ENCODE measurements around the gene SLC2A1.

SLC2A1 gene

GRCh38 chr1:42979896-42980800, 21.5 kb upstream of the SLC2A1 start:
- DNase-seq = no peak

DNA sequence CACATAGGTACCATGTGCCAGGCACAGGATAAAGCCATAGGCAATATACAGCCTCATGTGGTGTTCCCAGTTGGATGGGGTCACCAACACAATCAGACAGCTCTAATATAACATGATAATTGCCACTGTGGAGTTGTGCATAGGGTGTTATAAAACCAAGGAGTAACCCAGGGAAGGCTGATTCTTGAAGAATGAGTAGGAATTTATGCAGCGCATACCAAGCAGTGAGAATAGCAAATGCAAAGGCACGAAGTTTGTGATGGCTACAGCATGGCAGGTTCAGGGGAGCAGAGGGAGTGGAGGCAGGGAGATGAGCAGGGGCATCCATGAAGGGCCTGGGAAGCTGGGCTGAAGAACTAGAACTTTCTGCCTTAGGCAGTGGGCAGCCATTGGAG, 20.4 kb upstream of the SLC2A1 start:
- no peak for DNase-seq

- DNase-seq = no peak
Measured at GRCh38 chr1:42978317-42979035, 19.8 kb upstream of the SLC2A1 start.

DNA sequence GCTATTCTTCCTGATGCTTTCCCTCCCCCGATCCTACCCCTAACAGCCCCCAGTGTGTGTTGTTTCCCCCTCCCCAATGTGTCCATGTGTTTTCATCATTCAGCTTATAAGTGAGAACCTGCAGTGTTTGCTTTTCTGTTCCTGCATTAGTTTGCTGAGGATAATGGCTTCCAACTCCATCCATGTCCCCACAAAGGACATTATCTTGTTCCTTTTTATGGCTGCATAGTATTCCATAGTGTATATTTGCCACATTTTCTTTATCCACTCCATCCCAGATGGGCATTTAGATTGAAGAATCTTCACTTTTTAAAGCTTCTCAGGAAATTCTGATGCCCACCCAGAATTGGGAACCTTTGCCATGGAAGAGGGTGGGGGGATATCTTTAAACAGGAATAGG, 19.0 kb upstream of the SLC2A1 start:
- no peak for DNase-seq

- DNase-seq = no peak
Measured at GRCh38 chr1:42975561-42976225, 17.0 kb upstream of the SLC2A1 start.

- no peak for DNase-seq
Measured at GRCh38 chr1:42974767-42975437, 16.2 kb upstream of the SLC2A1 start.

DNA sequence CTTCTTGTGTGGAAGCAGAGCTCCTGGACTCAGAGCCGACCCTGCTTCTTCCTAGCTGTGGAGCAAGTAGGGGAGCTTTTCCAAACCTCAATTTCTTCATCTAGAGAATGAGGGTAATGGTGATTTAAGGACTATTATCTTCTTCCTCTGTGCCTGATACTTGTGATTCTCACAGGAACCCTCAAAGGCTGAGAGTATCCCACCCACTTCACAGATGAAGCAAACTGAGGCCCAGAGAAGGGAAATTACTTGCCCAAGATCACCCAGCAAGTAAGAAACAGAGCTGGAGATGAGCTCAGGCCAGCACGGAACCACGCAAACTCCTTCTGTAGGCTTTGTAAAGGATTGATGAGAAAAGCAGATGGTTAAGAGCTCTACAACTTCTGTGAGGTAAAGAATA, 15.1 kb upstream of the SLC2A1 start:
- DNase-seq = no peak

- no peak for DNase-seq
Measured at GRCh38 chr1:42973286-42973685, 14.6 kb upstream of the SLC2A1 start.

DNA sequence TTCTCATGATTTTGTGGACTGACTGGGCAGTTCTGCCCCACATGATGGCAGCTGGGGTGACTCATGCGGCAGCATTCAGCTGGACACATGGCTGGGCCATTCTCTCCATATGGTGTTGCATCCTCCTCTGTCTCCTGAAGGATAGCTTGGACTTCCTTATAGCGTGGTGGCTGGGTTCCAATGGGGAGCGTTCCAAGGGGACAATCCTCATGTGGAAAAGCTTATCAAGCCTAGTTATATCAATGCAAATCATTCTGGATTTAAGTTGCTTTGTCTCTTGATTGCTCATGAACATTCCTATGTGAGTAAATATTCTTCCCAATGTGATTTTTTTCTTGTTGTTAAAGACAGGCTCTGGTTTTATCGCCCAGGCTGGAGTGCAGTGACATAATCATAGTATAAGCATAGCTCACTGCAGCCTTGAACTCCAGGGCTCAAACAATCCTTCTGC, 13.2 kb upstream of the SLC2A1 start:
- no peak for DNase-seq

GRCh38 chr1:42970143-42970542, 11.5 kb upstream of the SLC2A1 start:
- DNase-seq = no peak

DNA sequence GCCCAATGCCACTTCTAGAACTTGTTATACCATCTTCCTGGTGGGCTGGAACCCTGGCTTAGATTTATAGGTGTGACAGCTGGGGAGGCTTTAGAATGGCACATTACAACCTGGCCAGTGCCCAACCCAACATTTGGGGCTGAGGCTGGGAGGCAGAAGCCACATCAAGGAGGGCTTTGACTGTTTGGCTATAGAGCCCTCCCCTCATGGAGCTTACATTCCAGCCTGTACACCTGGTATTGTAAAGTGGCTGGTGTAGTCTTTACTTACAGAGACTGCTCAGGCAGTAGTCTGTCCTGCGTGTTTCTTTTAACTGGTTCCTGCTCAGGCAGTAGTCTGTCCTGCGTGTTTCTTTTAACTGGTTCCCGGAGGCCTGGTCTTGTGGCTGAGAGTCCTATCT, 10.0 kb upstream of the SLC2A1 start:
- DNase-seq = no peak

GRCh38 chr1:42966688-42967612, 8.3 kb upstream of the SLC2A1 start:
- peak in 1 of 2 experiments; percentile 32 for DNase-seq

DNA sequence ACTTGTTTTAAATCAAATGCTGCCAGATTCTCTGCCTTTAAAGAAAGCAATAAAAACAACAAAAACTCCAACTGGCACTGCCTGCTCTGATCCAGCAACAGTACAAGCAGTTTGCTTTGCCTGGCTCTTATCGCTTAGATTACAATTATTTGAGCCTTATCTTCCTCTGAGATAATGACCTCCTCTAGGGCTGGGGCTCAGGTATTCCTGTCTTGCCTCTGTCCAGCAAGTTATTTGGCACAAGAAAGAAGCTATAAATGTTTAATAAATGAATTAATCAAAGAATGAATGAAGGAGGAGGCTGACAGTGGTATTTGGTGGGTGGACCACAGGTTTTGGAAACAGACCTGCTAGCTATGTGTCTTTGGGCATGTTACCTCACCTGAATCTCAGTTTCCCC, 6.7 kb upstream of the SLC2A1 start:
- no peak for DNase-seq

DNA sequence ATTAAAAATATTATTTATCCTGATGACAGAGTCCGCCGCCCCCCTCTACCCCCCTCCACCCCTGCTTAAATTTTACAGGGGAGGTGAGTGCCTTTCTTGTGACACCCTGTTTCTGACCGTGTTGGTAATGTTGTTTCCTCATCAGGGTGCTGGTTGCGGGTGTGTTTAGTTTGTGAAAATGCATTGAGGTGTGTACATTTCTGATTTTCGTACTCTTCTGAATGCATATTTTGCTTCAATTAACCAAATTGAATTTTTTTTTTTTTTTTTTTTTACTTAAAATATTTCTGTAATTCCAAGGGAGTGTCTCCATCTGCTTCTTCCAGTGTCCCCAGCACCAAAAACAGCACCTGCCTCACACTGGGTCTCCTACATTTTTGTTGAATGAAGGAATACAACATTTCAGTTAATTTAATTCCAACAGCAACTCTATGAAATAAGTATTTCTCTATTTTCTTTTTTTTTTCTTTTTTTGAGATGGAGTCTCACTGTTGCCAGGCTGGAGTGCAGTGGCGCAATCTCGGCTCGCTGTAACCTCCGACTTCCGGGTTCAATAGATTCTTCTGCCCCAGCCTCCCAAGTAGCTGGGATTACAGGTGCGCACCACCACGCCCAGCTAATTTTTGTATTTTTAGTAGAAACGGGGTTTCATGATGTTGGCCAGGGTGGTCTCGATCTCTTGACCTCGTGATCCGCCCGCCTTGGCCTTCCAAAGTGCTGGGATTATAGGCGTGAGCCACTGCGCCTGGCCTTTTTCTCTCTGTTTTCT, 5.6 kb upstream of the SLC2A1 start:
- no peak for DNase-seq

GRCh38 chr1:42963378-42964043, 4.8 kb upstream of the SLC2A1 start:
- no peak for DNase-seq

- DNase-seq = no peak
Measured at GRCh38 chr1:42962641-42963377, 4.1 kb upstream of the SLC2A1 start.

DNA sequence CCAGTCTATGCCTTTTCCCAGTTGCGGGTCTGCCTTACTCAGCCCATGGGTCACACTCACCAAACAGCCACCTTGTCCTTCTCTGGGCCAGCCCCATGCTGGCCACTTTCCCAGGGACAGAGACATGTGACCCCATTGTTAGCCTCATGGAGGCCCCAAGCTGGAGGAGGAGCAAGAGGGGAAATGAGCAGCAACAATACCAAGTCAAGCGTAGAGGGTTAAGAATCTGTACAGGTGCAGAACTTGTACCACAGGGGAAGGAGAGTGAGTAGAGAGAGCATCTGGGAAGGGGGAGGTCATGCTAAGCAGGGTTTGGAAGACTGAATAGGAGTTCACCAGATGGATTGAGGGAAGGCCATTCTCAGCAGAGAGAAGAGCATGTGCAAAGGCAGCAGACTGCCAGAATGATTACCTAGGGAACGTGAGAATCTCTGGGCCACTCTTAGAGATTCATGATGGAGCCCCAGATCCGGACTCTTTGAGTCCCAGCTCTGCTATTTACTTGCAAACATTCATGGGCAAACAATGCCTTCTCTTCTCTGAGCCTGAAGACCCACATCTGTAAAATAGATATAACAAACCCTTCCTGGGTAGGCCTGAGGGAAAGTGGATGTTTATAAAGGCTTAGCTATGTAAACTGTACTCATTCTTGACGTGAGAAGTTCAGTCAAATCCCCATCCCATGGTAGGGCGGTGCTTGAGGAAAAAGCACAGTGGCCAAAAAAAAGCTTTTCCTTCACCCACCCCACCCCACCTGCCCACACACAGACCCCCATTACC, 2.8 kb upstream of the SLC2A1 start:
- DNase-seq = no peak

- DNase-seq = no peak
Measured at GRCh38 chr1:42960566-42961311, 2.1 kb upstream of the SLC2A1 start.

Measured in stimulated activated CD4-positive, alpha-beta T cell treated with anti-CD3 and anti-CD28 coated beads, Interleukin-4, amount 100 ng/mL, for 4 hours (primary cell).